ENCODE results near the gene GREB1.

Gene GREB1

DNA sequence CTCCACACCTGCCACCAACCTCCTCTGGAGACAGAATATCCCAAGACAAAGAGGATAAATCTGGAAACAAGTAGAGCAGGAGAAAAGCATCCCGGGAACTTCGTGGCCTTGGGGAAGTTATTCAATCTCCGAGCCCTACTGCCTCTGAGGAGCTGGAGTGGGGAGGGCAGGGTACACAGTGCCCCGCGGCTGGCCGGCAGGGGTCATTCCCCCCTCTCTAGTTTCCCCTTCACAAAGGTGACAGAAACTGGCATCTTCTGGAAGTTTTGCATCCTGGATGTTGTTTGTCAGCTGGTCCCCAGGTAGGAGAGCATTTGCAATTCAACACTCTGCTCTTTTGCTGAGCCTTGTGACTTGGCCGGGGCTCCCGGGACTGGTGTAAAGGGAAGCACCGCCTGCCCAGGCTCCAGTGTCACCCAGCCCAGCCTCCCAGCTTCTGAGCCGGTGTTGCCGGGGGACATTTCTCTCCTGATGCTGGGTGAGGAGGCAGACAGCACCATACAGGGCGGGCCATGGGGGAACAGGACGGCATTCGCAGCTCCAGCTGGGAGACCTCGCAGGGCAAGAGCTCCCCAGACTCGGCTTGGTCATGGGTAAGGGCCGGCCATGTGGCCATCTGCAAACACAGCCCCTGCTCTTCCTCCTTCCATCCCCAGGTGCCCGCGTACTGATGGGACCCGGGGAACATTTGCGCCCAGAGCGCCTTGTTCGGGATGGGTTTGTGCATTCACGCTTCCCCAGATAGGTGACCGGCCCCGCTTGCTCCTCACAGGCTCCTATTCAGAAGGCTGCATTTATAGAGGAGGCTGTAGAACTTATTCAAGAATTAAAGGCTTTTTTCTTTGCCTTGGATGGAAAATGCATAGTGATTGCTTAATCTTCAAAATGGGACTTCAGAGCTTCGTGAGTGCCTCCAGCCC lies 143.6 kb downstream of the GREB1 start:
- H3K4me3 ChIP-seq (ENCODE audit: low read depth, low read length), result no peak overlapping the region
- no peaks in the 10 kb centered on the region for H3K4me1 ChIP-seq
- no peak for DNase-seq

DNA sequence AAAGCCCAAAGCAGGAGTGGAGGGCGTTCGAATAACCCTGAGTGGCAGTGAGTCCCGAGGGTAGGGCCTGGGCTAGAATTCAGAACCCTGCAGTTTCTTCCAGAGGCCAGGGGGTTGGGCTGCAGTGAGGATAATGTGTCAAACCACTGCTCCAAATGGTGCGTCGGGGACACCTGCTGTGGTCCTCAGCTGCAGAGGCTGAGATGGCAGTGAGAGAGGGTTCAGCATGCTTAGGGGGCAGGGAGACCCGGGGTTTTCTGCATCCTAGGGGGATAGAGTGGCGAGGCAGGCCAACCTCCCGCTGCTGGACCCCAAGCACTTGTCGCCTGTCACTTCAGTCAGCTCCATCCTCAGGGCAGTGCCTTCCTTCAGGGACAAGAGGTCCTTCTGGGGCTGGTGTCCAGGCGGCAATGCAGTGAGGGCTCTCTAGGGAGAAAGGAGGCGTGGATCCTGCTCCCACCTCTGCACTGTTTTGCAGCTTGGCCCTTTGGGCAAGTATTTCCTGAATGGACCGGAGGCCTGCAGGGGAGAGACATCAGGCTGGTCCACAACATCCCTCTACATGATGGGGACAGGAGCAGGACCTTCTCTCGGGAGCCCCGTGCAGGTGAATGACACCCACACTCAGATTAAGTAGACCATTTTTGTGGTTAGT lies 144.6 kb downstream of the GREB1 start:
- no peaks in the 10 kb centered on the region for H3K36me3 ChIP-seq
- no peak for DNase-seq
- H3K4me3 ChIP-seq (ENCODE audit: low read depth, low read length), result no peak overlapping the region
- no peaks in the 10 kb centered on the region for H3K27me3 ChIP-seq
- TF ChIP-seq, protein P1, sequence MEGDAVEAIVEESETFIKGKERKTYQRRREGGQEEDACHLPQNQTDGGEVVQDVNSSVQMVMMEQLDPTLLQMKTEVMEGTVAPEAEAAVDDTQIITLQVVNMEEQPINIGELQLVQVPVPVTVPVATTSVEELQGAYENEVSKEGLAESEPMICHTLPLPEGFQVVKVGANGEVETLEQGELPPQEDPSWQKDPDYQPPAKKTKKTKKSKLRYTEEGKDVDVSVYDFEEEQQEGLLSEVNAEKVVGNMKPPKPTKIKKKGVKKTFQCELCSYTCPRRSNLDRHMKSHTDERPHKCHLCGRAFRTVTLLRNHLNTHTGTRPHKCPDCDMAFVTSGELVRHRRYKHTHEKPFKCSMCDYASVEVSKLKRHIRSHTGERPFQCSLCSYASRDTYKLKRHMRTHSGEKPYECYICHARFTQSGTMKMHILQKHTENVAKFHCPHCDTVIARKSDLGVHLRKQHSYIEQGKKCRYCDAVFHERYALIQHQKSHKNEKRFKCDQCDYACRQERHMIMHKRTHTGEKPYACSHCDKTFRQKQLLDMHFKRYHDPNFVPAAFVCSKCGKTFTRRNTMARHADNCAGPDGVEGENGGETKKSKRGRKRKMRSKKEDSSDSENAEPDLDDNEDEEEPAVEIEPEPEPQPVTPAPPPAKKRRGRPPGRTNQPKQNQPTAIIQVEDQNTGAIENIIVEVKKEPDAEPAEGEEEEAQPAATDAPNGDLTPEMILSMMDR (IDR thresholded peaks at IDR 0.05; ENCODE audit: low read depth, low read length), result no peak
- H3K9me3 ChIP-seq, result no peaks in the 10 kb centered on the region
- no peaks in the 10 kb centered on the region for H3K4me1 ChIP-seq

More for the DNA sequence above, 143.6 kb downstream of the GREB1 start:
- Histone ChIP-seq H3K27me3 (no peaks in the 10 kb centered on the region), H3K36me3 (no peaks in the 10 kb centered on the region), H3K9me3 (no peaks in the 10 kb centered on the region)
- TF ChIP-seq, protein P1 (IDR thresholded peaks at IDR 0.05; ENCODE audit: low read depth, low read length), result no peak

DNA sequence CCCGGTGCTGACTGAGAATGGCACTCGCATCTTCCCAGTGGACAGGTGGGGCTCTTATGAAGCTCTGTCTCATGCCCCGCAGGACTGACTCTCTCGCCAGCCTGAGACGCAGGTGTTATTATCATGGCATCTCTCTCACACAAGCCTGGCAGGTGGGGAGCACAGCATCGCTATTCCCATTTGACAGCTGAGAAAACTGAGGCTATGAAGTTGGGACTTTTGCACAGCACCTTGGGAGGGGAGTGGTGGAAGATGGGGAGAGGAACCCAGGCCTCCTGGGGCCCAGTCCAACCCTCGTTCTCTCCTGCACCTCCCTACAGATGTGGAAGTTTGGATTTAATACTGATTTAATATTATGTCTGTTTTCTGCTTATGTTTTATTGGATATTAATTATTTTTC lies 145.2 kb downstream of the GREB1 start:
- Histone ChIP-seq H3K9me3 (no peaks in the 10 kb centered on the region), H3K36me3 (no peaks in the 10 kb centered on the region), H3K4me3 (ENCODE audit: low read depth, low read length) (no peak overlapping the region), H3K4me1 (no peaks in the 10 kb centered on the region), H3K27me3 (no peaks in the 10 kb centered on the region)
- TF ChIP-seq, protein P1 (IDR thresholded peaks at IDR 0.05; ENCODE audit: low read depth, low read length), result no peak
- DNase-seq, result no peak

DNA sequence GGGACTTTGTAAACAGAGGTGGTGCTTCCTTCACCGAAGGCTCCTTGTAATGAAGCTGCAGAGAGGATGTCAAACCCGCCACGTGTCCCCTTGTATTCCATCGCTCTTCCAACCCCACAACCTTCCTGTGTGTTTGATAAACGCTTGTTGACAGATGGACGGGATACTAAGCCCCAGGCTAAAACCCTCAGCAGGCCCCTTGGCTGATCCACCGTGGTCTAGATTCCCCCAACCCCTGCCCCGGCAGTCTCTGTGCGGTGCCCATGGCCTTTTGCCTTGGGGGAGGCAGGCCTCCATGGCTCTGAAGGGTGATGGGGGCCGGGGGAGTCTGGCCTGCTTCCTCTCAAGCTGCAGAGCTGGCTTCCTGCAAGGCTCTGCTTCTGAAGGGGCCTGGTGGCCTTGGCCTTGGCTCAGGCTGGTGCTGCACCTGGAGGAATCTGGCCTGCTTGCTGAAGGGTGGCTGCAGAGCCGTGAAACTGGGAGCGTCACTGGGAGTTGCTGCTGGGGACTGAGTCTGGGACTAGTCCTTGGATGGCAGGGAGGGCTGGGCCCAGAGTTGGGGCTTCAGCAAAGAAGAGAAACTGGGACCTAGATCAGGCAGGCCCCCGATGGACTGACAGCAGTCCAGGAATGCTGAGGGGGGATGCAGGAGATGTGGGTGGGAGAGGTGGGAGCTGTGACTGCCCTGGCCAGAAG lies 145.8 kb downstream of the GREB1 start:
- TF ChIP-seq, protein P1 (IDR thresholded peaks at IDR 0.05; ENCODE audit: low read depth, low read length), result no peak
- H3K4me3 ChIP-seq (ENCODE audit: low read depth, low read length), result no peak overlapping the region
- DNase-seq, result no peak
- no peaks in the 10 kb centered on the region for H3K36me3 ChIP-seq
- no peaks in the 10 kb centered on the region for H3K9me3 ChIP-seq
- no peaks in the 10 kb centered on the region for H3K4me1 ChIP-seq
- H3K27me3 ChIP-seq, result no peaks in the 10 kb centered on the region

DNA sequence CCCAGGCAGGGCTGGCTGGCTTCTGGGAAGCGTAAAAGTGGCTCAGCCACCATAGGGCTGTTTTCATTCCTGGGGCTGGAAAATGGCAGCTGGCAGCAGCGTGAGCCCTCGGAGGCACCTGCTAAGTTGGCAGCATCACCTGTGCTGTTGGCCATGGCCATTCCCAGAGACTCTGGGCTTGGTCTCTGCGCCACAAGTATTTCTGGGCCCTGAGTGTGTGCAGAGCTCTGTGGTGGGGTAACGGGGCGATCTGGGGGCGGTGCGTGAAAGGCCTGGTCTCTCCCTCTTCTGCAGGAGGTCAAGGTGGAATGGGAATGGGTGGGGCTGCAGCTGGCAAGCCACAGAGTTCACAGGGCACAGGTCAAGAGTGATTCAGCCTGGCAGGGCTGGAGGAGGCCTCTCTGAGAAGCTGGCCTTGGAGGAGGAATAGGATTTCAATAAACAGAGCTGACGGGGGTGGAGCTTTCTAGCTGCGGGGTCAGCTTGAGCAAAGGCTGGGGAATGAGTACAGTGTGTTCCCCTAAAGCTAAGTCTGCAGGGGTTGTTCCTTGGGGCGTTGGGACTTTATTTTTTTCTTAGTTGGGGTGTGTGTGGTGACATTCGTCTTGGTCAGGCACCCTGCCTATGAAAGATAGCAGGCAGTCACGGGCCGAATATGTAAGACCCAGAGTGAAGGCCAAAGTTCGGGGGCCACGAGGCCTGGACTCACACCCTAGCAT lies 146.5 kb downstream of the GREB1 start:
- H3K4me1 ChIP-seq, result no peaks in the 10 kb centered on the region
- no peaks in the 10 kb centered on the region for H3K36me3 ChIP-seq
- no peaks in the 10 kb centered on the region for H3K27me3 ChIP-seq
- DNase-seq, result no peak
- no peak overlapping the region for H3K4me3 ChIP-seq (ENCODE audit: low read depth, low read length)
- H3K9me3 ChIP-seq, result no peaks in the 10 kb centered on the region
- TF ChIP-seq, protein P1 (IDR thresholded peaks at IDR 0.05; ENCODE audit: low read depth, low read length), result no peak
